ENCODE measurements around the gene IFT80. TPM values are rescaled to one million over a fixed set of nuclear protein-coding genes. Genes with fewer than 3 reads are reported as not detected.

IFT80 gene
- total and polyA plus RNA-seq, 9 of the 15 experiments (the other 6 are each of a cell fraction or from before 2014, with no cell fraction given) = 6.7 to 21.1 (median 16.4) TPM

DNA sequence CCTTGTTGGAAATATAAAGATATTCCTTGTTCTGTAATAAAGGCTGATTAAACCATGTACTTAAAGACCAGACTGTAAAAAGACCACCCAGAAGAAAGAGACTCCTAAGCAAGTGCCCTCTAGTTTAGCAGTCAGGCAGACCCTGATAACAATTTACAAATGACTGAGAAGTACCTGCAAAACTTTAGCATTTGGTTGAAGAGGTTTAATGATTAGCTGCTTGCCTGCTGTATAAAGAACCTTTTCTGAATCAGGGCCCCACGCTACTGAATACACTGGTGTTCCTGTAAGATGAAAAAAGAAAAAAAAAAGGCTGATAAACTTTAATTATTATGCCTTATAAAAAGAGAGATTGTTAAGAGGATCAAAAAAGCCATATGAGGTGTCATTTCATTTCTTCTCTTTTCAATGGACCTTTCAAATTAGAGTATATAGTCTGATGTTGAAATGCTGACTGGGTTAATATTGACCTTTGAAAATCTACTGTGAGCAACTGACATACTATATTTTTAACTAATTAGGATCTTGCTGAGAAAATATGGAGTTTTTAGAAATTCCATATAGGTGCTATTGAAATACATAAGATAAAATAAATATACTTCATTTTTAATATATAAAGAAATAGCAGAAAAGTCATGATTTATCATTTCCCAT is 33.0 kb downstream of the IFT80 start:
- ATAC-seq = no peak

More for the DNA sequence above, 33.0 kb downstream of the IFT80 start:
- Histone ChIP-seq H3K9me3 (replicated peaks; ENCODE audit: control insufficient read depth, insufficient read depth, low read depth, low read length) (no peaks in the 10 kb centered on the region), H3K36me3 (ENCODE audit: control insufficient read depth, insufficient read depth, low read length) (no peaks in the 10 kb centered on the region), H3K4me3 (no peak overlapping the region), H3K4me1 (replicated peaks in 1 of 2; ENCODE audit: control insufficient read depth in 2 of 2, insufficient read depth in 2 of 2, low read length in 2 of 2) (no peaks in the 10 kb centered on the region), H3K79me2 (ENCODE audit: control insufficient read depth, insufficient read depth, low read length) (no peaks in the 10 kb centered on the region), H3K9ac (ENCODE audit: insufficient read depth in 1 of 2, low read depth in 2 of 2, low read length in 2 of 2) (no peak overlapping the region), H3K27me3 (ENCODE audit: control insufficient read depth in 2 of 2, insufficient read depth in 2 of 2, low read length in 2 of 2) (no peaks in the 10 kb centered on the region), H3K4me2 (ENCODE audit: insufficient read depth, low read length) (no peak overlapping the region), H3K9me1 (ENCODE audit: control insufficient read depth, insufficient read depth, low read length) (no peaks in the 10 kb centered on the region), H3K27ac (ENCODE audit: extremely low read depth, low read depth, low read length) (no peak overlapping the region), H2AFZ (ENCODE audit: low read depth, low read length) (no peak overlapping the region), H4K20me1 (replicated peaks; ENCODE audit: control insufficient read depth, insufficient read depth, low read length) (no peaks in the 10 kb centered on the region)
- WGBS (ENCODE audit: insufficient coverage, low coverage, missing lambda C conversion rate) = 55% methylated on average over 1 of the region's 1 CpG
- intact Hi-C loops (cut with micrococcal nuclease) (no loop called here), in situ Hi-C loops (cut with MboI) (no loop called here)
- DNase-seq (ENCODE audit: extremely low read depth in 1 of 4, low spot score in 3 of 4) = no peak
- ChIA-PET POLR2A (no interaction called here), CTCF (ENCODE audit: low intra/inter-chr PET ratio) (no interaction called here)
- FAIRE-seq = no peak
- TF ChIP-seq CCNT2 (IDR thresholded peaks at IDR 0.05; ENCODE audit: borderline replicate concordance, extremely low read depth, insufficient read length, low read depth, low read length) (no peak), RBM14 (IDR thresholded peaks at IDR 0.05; ENCODE audit: borderline replicate concordance, insufficient read depth, low read depth, low read length) (no peak), ZNF316 (IDR thresholded peaks at IDR 0.05) (peak; percentile 75), ZBTB9 (CRISPR knock-in tag; IDR thresholded peaks at IDR 0.05) (no peak), PURB (CRISPR knock-in tag; IDR thresholded peaks at IDR 0.05; ENCODE audit: low read depth) (no peak), ZBTB8A (IDR thresholded peaks at IDR 0.05; ENCODE audit: partially characterized antibody) (no peak), ZFP36 (IDR thresholded peaks at IDR 0.05; ENCODE audit: low read depth, low read length, partially characterized antibody) (no peak), MAFF (IDR thresholded peaks at IDR 0.05; ENCODE audit: low read length) (peak; percentile 34; the same call in 1 of the 2 replicates), ZNF239 (CRISPR knock-in tag; IDR thresholded peaks at IDR 0.05) (no peak), RFX5 (IDR thresholded peaks at IDR 0.05; ENCODE audit: low read depth, low read length) (no peak), SMAD1 (IDR thresholded peaks at IDR 0.05; ENCODE audit: low read depth, low read length, partially characterized antibody) (no peak), C11orf30 (IDR thresholded peaks at IDR 0.05; ENCODE audit: low read depth) (peak; percentile 33; the same call in 1 of the 2 replicates), MAFG (tag; conservative IDR thresholded peaks at IDR 0.05) (0 out of 2 replicates have a peak, but pooled peaks have one; percentile 20)
- TF ChIP-seq, protein P1, sequence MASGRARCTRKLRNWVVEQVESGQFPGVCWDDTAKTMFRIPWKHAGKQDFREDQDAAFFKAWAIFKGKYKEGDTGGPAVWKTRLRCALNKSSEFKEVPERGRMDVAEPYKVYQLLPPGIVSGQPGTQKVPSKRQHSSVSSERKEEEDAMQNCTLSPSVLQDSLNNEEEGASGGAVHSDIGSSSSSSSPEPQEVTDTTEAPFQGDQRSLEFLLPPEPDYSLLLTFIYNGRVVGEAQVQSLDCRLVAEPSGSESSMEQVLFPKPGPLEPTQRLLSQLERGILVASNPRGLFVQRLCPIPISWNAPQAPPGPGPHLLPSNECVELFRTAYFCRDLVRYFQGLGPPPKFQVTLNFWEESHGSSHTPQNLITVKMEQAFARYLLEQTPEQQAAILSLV (tag; IDR thresholded peaks at IDR 0.05) = no peak
- BruUV-seq (replicated peaks) = no TSS peak

Measured in K562 (cell line).